HL-60 (cell line): ENCODE data around the gene CNTNAP4.

ENCODE experiments used
- DNase-seq, 2 experiments: peaks; one replicate each; pipeline ENCODE4 v3.0.0-alpha.2; 2010 to 2020; ENCODE audit warnings: low read depth in 1 of 2, low spot score in 1 of 2
- H3K27ac ChIP-seq: fragments of 250-450 bp; sonication (Bioruptor Pico); replicated peaks from 2 replicates; pipeline ENCODE4 v1.5.1; 2020; ENCODE audit warnings: mild to moderate bottlenecking, moderate library complexity
- H3K27me3 ChIP-seq: fragments of 250-450 bp; sonication (Bioruptor Pico); 2 replicates; pipeline ENCODE4 v1.5.1; 2021; ENCODE audit warnings: mild to moderate bottlenecking, moderate library complexity; ENCODE audit not compliant: insufficient read depth, poor library complexity, severe bottlenecking
- H3K4me3 ChIP-seq: replicated peaks from 2 replicates; pipeline ENCODE4 v1.5.1; 2011; ENCODE audit warnings: mild to moderate bottlenecking, control low read depth, low read length; ENCODE audit not compliant: insufficient read depth
- CTCF ChIP-seq: IDR thresholded peaks from one replicate; pipeline ENCODE4 v1.5.1; 2011; ENCODE audit warnings: low read length, control low read depth, inconsistent platforms; ENCODE audit not compliant: insufficient read depth
- GABPA ChIP-seq: IDR thresholded peaks from 2 replicates; pipeline ENCODE4 v1.6.1; 2012; ENCODE audit warnings: low read depth
- POLR2AphosphoS5 ChIP-seq: IDR thresholded peaks from 2 replicates; pipeline ENCODE4 v1.6.1; 2012; ENCODE audit warnings: low read depth
- REST ChIP-seq: IDR thresholded peaks from 2 replicates; pipeline ENCODE4 v1.6.1; 2012; ENCODE audit warnings: low read depth; ENCODE audit not compliant: insufficient replicate concordance
- SPI1 ChIP-seq: IDR thresholded peaks from 2 replicates; pipeline ENCODE4 v1.6.1; 2012; ENCODE audit warnings: low read depth, mild to moderate bottlenecking, borderline replicate concordance

CNTNAP4 gene

GRCh38 chr16:76241755-76242154 is 35.4 kb upstream of the CNTNAP4 start:
- no peak for DNase-seq
- TF ChIP-seq REST (no peak), GABPA (no peak), SPI1 (no peak), CTCF (no peak), POLR2AphosphoS5 (no peak)
- H3K27ac ChIP-seq, result no peak overlapping the region

GRCh38 chr16:76243620-76244019 is 33.6 kb upstream of the CNTNAP4 start:
- no peaks in the 10 kb centered on the region for H3K27me3 ChIP-seq
- no peak overlapping the region for H3K4me3 ChIP-seq
- no peak for DNase-seq
- TF ChIP-seq REST (no peak), SPI1 (no peak), CTCF (no peak), GABPA (no peak), POLR2AphosphoS5 (no peak)
- no peak overlapping the region for H3K27ac ChIP-seq

More at GRCh38 chr16:76241755-76242154, 35.4 kb upstream of the CNTNAP4 start:
- H3K27me3 ChIP-seq, result no peaks in the 10 kb centered on the region
- no peak overlapping the region for H3K4me3 ChIP-seq

- Histone ChIP-seq H3K27me3 (no peaks in the 10 kb centered on the region), H3K4me3 (no peak overlapping the region), H3K27ac (no peak overlapping the region)
- no peak for DNase-seq
- TF ChIP-seq POLR2AphosphoS5 (no peak), GABPA (no peak), SPI1 (no peak), CTCF (no peak), REST (no peak)
Measured at GRCh38 chr16:76246587-76246986, 30.6 kb upstream of the CNTNAP4 start.
